CD8-positive, alpha-beta memory T cell (primary cell): ENCODE measurements around the gene TFB1M. TPM values are rescaled to one million over a fixed set of nuclear protein-coding genes. Genes with fewer than 3 reads are reported as not detected.

ENCODE experiments used
- CTCF ChIA-PET: fragments of 350-600 bp; sonication (Branson Sonifier 250); formaldehyde crosslinking; loops from one replicate; lab custom pipeline; 2021; ENCODE audit warnings: antibody characterized with exemption; lab: Charles Lee
- POLR2A ChIA-PET: fragments of 350-600 bp; sonication (Branson Sonifier 250); formaldehyde crosslinking; loops from one replicate; lab custom pipeline; 2021; ENCODE audit warnings: antibody characterized with exemption; lab: Charles Lee
- DNase-seq, 5 donors: peaks; one replicate each; pipeline versions ENCODE4 v3.0.0 to v3.0.0-alpha.2; 2020 to 2022; ENCODE audit warnings: mixed read lengths in 1 of 5
- H3K27ac ChIP-seq: one replicate; pipeline ENCODE4 v1.7.0; 2013; ENCODE audit warnings: low read depth, mild to moderate bottlenecking, low read length, moderate library complexity
- H3K27me3 ChIP-seq: 2 replicates; pipeline ENCODE4 v1.7.0; 2013; ENCODE audit warnings: low read length, mild to moderate bottlenecking; ENCODE audit not compliant: insufficient read depth, poor library complexity, severe bottlenecking
- H3K36me3 ChIP-seq: 2 replicates; pipeline ENCODE4 v1.7.0; 2013; ENCODE audit warnings: mild to moderate bottlenecking, low read length, moderate library complexity; ENCODE audit not compliant: insufficient read depth
- H3K4me1 ChIP-seq: 2 replicates; pipeline ENCODE4 v1.7.0; 2013; ENCODE audit warnings: mild to moderate bottlenecking, low read length, moderate library complexity; ENCODE audit not compliant: insufficient read depth
- H3K4me3 ChIP-seq: 2 replicates; pipeline ENCODE4 v1.7.0; 2013; ENCODE audit warnings: mild to moderate bottlenecking, low read length
- H3K9me3 ChIP-seq: 2 replicates; pipeline ENCODE4 v1.7.0; 2013; ENCODE audit warnings: mild to moderate bottlenecking, low read length
- H3K27ac Mint-ChIP-seq, 8 donors: one replicate each; pipeline ENCODE4 v1.8.0; 2020 to 2021; ENCODE audit warnings: mixed read lengths in 8 of 8, mild to moderate bottlenecking in 6 of 8, inconsistent platforms in 3 of 8, moderate library complexity in 3 of 8
- H3K27me3 Mint-ChIP-seq, 2 donors: one replicate each; pipeline ENCODE4 v1.8.0; 2020 to 2021; ENCODE audit warnings: mixed read lengths in 2 of 2, mild to moderate bottlenecking in 1 of 2, moderate library complexity in 1 of 2
- H3K36me3 Mint-ChIP-seq, 3 donors: one replicate each; pipeline ENCODE4 v1.8.0; 2020 to 2021; ENCODE audit warnings: mixed read lengths in 3 of 3, inconsistent platforms in 1 of 3, mild to moderate bottlenecking in 1 of 3
- H3K4me1 Mint-ChIP-seq, 3 donors: one replicate each; pipeline ENCODE4 v1.8.0; 2020 to 2021; ENCODE audit warnings: mixed read lengths in 3 of 3, inconsistent platforms in 1 of 3, mild to moderate bottlenecking in 1 of 3
- H3K4me3 Mint-ChIP-seq, 7 donors: one replicate each; pipeline ENCODE4 v1.8.0; 2020 to 2021; ENCODE audit warnings: mixed read lengths in 7 of 7, mild to moderate bottlenecking in 6 of 7, moderate library complexity in 4 of 7, inconsistent platforms in 2 of 7
- H3K9me3 Mint-ChIP-seq, 5 donors: one replicate each; pipeline ENCODE4 v1.8.0; 2020 to 2022; ENCODE audit warnings: mixed read lengths in 5 of 5, mild to moderate bottlenecking in 3 of 5, moderate library complexity in 2 of 5, inconsistent platforms in 1 of 5
- polyA plus RNA-seq: library from polyadenylated mRNA; unstranded; fragments of 300-500 nt; fragmentation: Illumina TruSeq; gene quantifications from one replicate; pipeline ENCODE4 v1.2.3, GENCODE V29; 2021
- total RNA-seq, 2 experiments: library from RNA; stranded (reverse); gene quantifications; one replicate each; pipeline ENCODE4 v1.2.3, GENCODE V29; 2021

TFB1M gene
- total and polyA plus RNA-seq, 3 experiments from 2014 or later, result 13.2 to 40.8 (median 37.7) TPM

- no peak overlapping the region for H3K27ac ChIP-seq
- peaks cover 14% of the 10 kb centered on the region for H3K4me1 ChIP-seq
- H3K27me3 ChIP-seq, result no peaks in the 10 kb centered on the region
- no peaks in the 10 kb centered on the region for H3K36me3 ChIP-seq
- H3K4me3 ChIP-seq, result no peak overlapping the region
- CTCF ChIA-PET, result interaction anchor here (1.7 to 2.4 kb wide), 2 partner anchors 13 to 207 kb away, joined by 3 to 16 read pairs; partner anchors contain the start of gene TFB1M
- H3K9me3 Mint-ChIP-seq, result no peaks in the 10 kb centered on the region
- H3K9me3 ChIP-seq, result no peaks in the 10 kb centered on the region
- peaks cover 7 to 14% (median 8%) of the 10 kb centered on the region in 3 donors for H3K4me1 Mint-ChIP-seq
- no peaks in the 10 kb centered on the region for H3K36me3 Mint-ChIP-seq
- no peak for DNase-seq
- H3K27ac Mint-ChIP-seq, result no peak overlapping the region
- H3K27me3 Mint-ChIP-seq, result peaks cover 2 to 3% of the 10 kb centered on the region in 2 donors
- POLR2A ChIA-PET, result no interaction called here
- H3K4me3 Mint-ChIP-seq, result no peak overlapping the region
These were observed 14.5 kb upstream of the TFB1M start for GRCh38 chr6:155328539-155329459.

- Histone ChIP-seq H3K27ac (no peak overlapping the region), H3K4me3 (no peak overlapping the region), H3K4me1 (peaks cover 7% of the 10 kb centered on the region), H3K9me3 (no peaks in the 10 kb centered on the region), H3K27me3 (no peaks in the 10 kb centered on the region), H3K36me3 (no peaks in the 10 kb centered on the region)
- Mint-ChIP-seq H3K4me1 (peaks cover under 1 to 7% (median under 1%) of the 10 kb centered on the region in 3 donors), H3K36me3 (no peaks in the 10 kb centered on the region), H3K27ac (no peak overlapping the region), H3K27me3 (peaks cover 3 to 6% of the 10 kb centered on the region in 2 donors), H3K9me3 (no peaks in the 10 kb centered on the region), H3K4me3 (no peak overlapping the region)
- ChIA-PET POLR2A (no interaction called here), CTCF (interaction anchor here (1.7 to 2.4 kb wide), 2 partner anchors 12 to 208 kb away, joined by 3 to 16 read pairs; partner anchors contain the start of gene TFB1M)
- no peak for DNase-seq
These were observed 13.8 kb upstream of the TFB1M start for GRCh38 chr6:155328074-155328538.

GRCh38 chr6:155327326-155328073 lies 13.2 kb upstream of the TFB1M start:
- H3K4me3 ChIP-seq, result no peak overlapping the region
- Mint-ChIP-seq H3K9me3 (no peaks in the 10 kb centered on the region), H3K4me1 (peaks cover 0 to 5% (median 0%) of the 10 kb centered on the region in 3 donors), H3K36me3 (no peaks in the 10 kb centered on the region), H3K27me3 (peaks cover 3 to 6% of the 10 kb centered on the region in 2 donors), H3K27ac (no peak overlapping the region), H3K4me3 (no peak overlapping the region)
- H3K9me3 ChIP-seq, result no peaks in the 10 kb centered on the region
- DNase-seq, result peak; percentile 42 to 61 (median 48)
- CTCF ChIA-PET, result interaction anchor here (1.3 to 2.4 kb wide), 3 partner anchors 12 to 1695 kb away, joined by 3 to 16 read pairs (median 3); partner anchors contain the start of gene TFB1M
- H3K27me3 ChIP-seq, result no peaks in the 10 kb centered on the region
- POLR2A ChIA-PET, result no interaction called here
- H3K4me1 ChIP-seq, result peaks cover 5% of the 10 kb centered on the region
- H3K36me3 ChIP-seq, result no peaks in the 10 kb centered on the region
- H3K27ac ChIP-seq, result no peak overlapping the region

GRCh38 chr6:155325700-155326516 lies 11.6 kb upstream of the TFB1M start:
- CTCF ChIA-PET, result interaction anchor here (1.3 kb wide), 1 partner anchor 1696 kb away, joined by 3 read pairs; no protein-coding TSS in a partner anchor
- Mint-ChIP-seq H3K27ac (no peak overlapping the region), H3K36me3 (no peaks in the 10 kb centered on the region), H3K4me3 (no peak overlapping the region), H3K27me3 (peaks cover 4 to 10% of the 10 kb centered on the region in 2 donors), H3K4me1 (peaks cover 0 to 5% (median 0%) of the 10 kb centered on the region in 3 donors), H3K9me3 (no peaks in the 10 kb centered on the region)
- POLR2A ChIA-PET, result no interaction called here
- Histone ChIP-seq H3K36me3 (no peaks in the 10 kb centered on the region), H3K4me3 (no peak overlapping the region), H3K4me1 (peaks cover 5% of the 10 kb centered on the region), H3K9me3 (no peaks in the 10 kb centered on the region), H3K27me3 (no peaks in the 10 kb centered on the region), H3K27ac (no peak overlapping the region)
- no peak for DNase-seq

- Histone ChIP-seq H3K4me3 (no peak overlapping the region), H3K36me3 (no peaks in the 10 kb centered on the region), H3K9me3 (no peaks in the 10 kb centered on the region), H3K4me1 (peaks cover 5% of the 10 kb centered on the region), H3K27ac (no peak overlapping the region), H3K27me3 (no peaks in the 10 kb centered on the region)
- no peaks in the 10 kb centered on the region for H3K36me3 Mint-ChIP-seq
- ChIA-PET CTCF (no interaction called here), POLR2A (no interaction called here)
- peaks cover 7 to 10% of the 10 kb centered on the region in 2 donors for H3K27me3 Mint-ChIP-seq
- H3K4me3 Mint-ChIP-seq, result no peak overlapping the region
- no peak for DNase-seq
- peaks cover 0 to 5% (median 0%) of the 10 kb centered on the region in 3 donors for H3K4me1 Mint-ChIP-seq
- no peak overlapping the region for H3K27ac Mint-ChIP-seq
- no peaks in the 10 kb centered on the region for H3K9me3 Mint-ChIP-seq
These were observed 10.7 kb upstream of the TFB1M start for GRCh38 chr6:155324993-155325392.

- Histone ChIP-seq H3K4me1 (peaks cover 5% of the 10 kb centered on the region), H3K9me3 (no peaks in the 10 kb centered on the region), H3K4me3 (no peak overlapping the region), H3K36me3 (no peaks in the 10 kb centered on the region), H3K27ac (no peak overlapping the region), H3K27me3 (no peaks in the 10 kb centered on the region)
- ChIA-PET POLR2A (no interaction called here), CTCF (no interaction called here)
- no peak for DNase-seq
- Mint-ChIP-seq H3K4me3 (no peak overlapping the region), H3K4me1 (peaks cover 0 to 5% (median 0%) of the 10 kb centered on the region in 3 donors), H3K27ac (no peak overlapping the region), H3K9me3 (no peaks in the 10 kb centered on the region), H3K36me3 (no peaks in the 10 kb centered on the region), H3K27me3 (peaks cover 7 to 10% of the 10 kb centered on the region in 2 donors)
These were observed 9.9 kb upstream of the TFB1M start for GRCh38 chr6:155324172-155324571.

GRCh38 chr6:155319902-155320301 lies 5.6 kb upstream of the TFB1M start:
- Mint-ChIP-seq H3K27ac (peak overlapping the region in 2 of 8 donors; percentile 36 to 68), H3K9me3 (no peaks in the 10 kb centered on the region), H3K27me3 (peaks cover 6 to 7% of the 10 kb centered on the region in 2 donors), H3K4me3 (peak overlapping the region in 1 of 7 donors; percentile 1), H3K36me3 (peaks cover 0 to 1% (median 0%) of the 10 kb centered on the region in 3 donors), H3K4me1 (peaks cover 7% of the 10 kb centered on the region in 3 donors)
- ChIA-PET POLR2A (no interaction called here), CTCF (interaction anchor here (1.1 kb wide), 1 partner anchor 18 kb away, joined by 3 read pairs; no protein-coding TSS in a partner anchor)
- Histone ChIP-seq H3K27ac (no peak overlapping the region), H3K4me1 (peaks cover 7% of the 10 kb centered on the region), H3K9me3 (no peaks in the 10 kb centered on the region), H3K36me3 (no peaks in the 10 kb centered on the region), H3K27me3 (no peaks in the 10 kb centered on the region), H3K4me3 (no peak overlapping the region)
- DNase-seq, result no peak
